ENCODE results near the gene ZNF484.
"Not testable (repeated sequence)": the region's sequence is repeated elsewhere in the genome, so short reads cannot be mapped to it uniquely, and the experiment has no call there.

ZNF484 gene

DNA sequence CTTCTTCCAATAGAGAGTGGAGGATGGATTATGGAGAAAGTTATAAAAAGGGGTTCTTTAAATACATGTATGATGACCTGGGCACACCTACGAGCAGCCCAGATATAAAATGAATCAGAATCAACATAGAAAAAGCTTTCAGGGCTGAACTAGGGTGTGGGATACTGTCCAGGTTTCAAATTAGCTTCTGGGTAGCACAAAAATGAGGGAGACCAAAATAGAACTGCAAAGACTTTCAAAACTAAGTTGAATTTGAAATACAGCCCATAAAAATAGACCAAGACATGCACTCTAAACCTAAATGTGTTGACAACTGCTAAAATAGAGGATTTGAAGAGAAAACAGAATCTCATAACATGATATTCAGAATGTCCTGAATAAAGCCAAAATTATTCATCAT, 17.0 kb downstream of the ZNF484 start:
- no peak for DNase-seq (ENCODE audit: low read depth)

DNA sequence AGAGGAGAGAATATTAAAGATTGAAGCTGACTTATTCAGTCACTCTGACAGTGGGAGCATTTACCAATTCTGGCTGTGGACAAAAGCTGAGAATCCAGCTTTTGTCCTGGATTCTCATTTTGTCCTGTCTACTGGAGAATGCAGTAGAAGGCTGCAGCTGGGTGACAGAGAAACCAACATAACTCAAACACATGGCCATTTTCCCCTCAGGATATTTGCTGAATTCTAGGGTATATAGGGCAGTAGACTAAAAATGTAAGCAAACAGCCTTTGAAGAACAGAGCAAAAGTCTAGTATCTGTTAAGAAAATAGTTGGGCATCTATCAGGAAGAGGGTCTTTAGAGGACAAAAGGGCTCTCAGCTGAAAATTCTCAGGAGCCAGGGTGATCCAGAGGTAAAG, 20.6 kb downstream of the ZNF484 start:
- DNase-seq (ENCODE audit: low read depth), result no peak

- no peak for DNase-seq (ENCODE audit: low read depth)
Observed at GRCh38 chr9:92853716-92854115, 24.1 kb downstream of the ZNF484 start.

DNA sequence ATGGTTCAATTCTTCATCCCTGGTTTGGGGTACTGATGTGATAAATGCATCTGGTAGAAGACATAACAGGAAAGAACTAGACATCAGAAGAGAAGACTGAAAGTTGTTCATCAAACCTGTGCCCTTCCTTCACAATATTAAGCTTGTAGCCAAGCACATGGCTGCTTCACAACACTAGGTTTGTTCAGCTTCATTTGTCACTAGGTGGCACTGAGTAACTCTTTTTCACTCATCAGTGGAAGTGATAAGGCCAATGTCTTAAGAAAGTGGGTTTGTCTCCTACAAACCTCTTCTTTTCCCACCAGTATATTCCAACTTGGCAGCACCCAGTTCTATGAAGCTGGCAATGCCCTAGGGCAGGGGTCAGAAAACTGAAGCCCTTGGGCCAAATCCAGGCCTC, 26.9 kb downstream of the ZNF484 start:
- no peak for DNase-seq (ENCODE audit: low read depth)

DNA sequence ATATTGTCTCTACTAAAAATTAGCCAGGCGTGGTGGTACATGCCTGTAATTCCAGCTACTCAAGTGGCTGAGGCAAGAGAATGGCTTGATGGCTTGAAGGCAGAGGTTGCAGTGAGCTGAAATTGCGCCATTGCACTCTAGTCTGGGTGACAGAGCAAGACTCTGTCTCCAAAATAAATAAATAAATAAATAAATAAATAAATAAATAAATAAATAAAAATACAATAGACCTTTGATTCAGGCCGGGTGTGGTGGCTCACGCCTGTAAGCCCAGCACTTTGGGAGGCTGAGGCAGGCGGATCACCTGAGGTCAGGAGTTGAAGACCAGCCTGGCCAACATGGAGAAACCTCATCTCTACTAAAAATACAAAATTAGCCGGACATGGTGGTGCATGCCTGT, 29.1 kb downstream of the ZNF484 start:
- DNase-seq (ENCODE audit: low read depth), result not testable (repeated sequence)

DNA sequence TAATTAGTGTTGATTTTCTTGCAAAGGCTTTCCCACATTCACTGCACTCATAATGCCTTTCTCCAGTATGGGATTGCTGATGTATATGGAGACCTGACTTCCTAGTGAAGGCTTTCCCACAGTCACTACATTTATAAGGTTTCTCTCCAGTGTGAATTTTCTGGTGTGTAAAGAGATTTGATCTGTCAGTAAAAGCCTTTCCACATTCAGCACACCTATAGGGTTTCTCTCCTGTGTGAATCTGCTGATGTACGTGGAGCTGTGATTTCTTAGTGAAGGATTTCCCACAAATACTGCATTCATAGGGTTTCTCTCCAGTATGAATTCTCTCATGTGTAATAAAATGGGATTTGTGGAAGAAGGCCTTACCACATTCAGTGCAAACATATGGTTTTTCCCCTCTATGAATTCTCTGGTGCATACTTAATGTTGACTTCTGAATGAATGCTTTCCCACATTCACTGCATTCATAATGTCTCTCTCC, 31.1 kb downstream of the ZNF484 start:
- no peak for DNase-seq (ENCODE audit: low read depth)

DNA sequence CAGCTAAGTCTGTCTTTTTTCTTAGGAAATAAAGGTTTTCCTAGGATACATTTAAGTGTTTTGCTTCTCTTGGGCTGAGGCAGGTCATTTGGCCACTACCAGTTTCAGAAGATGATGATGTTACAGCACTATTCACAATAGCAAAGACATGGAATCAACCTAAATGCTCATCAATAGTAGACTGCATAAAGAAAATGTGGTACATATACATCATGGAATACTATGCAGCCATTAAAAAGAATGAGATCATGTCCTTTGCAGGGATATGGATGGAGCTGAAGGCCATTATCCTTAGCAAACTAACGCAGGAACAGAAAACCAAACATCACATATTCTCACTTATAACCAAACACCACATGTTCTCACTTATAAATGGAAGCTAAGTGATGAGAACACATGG, 39.4 kb downstream of the ZNF484 start:
- not testable (repeated sequence) for DNase-seq (ENCODE audit: low read depth)

DNA sequence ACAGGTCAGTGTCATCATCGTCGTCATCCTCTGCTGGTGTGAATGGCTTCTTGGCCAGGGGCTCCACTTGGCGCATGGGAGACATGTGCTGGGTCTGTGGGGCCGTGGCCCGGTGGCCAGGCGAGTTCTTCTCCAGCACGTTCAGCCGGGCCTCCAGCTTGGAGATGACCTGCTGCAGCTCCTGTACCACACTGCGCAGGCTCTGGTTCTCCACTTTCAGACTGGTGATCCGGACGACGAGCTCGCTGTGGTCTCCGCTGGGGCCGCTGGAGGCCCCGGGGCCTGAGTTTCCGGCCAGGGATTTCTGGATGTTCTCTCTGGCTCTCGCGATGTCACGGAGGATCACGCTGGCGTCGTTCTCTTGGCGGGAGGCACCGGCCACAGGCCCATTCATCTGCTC, 40.6 kb downstream of the ZNF484 start:
- no peak for DNase-seq (ENCODE audit: low read depth)

GRCh38 chr9:92829420-92829819, 48.4 kb downstream of the ZNF484 start:
- no peak for DNase-seq (ENCODE audit: low read depth)

- not testable (repeated sequence) for DNase-seq (ENCODE audit: low read depth)
Observed at GRCh38 chr9:92825065-92825464, 52.8 kb downstream of the ZNF484 start.

GRCh38 chr9:92820964-92821363, 56.9 kb downstream of the ZNF484 start:
- no peak for DNase-seq (ENCODE audit: low read depth)

DNA sequence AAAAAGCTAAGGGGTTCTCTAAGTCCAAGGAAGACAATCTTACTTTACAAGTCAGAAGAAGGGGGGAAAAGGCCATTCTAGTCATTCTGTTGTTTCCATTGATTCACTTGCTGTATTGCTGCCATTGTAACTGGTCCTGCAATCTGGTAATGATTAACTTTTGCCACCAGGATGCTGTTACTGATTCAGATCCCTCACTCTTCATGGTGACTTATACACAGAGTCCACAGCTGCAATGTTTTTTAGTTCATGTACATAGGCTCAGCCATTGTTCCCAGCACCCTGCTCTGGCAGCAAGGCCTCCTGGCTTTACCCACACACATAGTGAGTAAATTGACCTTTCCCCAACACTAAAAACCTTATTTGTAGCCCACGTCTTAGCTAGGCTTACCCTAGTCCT, 57.9 kb downstream of the ZNF484 start:
- not testable (repeated sequence) for DNase-seq (ENCODE audit: low read depth)

DNA sequence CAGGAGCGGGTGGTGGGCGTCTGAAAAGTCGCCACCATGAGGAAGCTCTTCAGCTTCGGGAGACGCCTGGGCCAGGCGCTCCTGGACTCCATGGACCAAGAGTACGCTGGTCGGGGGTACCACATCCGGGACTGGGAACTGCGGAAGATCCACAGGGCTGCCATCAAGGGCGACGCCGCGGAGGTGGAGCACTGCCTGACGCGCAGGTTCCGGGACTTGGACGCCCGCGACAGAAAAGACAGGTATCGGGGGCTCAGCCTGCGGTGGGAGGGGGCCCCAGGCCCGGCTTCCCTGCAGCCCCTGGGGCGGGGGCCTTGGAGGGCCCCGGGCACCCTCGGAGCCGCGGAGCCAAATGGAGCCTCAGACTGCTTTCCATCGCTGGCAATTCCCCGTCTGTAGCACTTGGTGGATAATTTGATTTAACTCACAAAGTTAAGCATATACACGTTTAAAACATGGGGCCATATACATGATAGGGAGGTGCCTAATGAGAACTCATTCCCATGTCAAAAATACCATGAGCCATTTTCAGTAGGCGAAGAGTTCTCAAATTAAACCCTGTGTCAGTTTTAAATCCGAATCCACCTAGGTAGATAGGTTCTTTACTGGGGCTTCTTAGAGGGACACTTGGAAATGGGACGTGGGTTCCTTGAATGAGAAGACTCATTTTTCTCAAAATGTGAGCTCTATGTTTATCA, 68.1 kb downstream of the ZNF484 start:
- not testable (repeated sequence) for DNase-seq (ENCODE audit: low read depth)

DNA sequence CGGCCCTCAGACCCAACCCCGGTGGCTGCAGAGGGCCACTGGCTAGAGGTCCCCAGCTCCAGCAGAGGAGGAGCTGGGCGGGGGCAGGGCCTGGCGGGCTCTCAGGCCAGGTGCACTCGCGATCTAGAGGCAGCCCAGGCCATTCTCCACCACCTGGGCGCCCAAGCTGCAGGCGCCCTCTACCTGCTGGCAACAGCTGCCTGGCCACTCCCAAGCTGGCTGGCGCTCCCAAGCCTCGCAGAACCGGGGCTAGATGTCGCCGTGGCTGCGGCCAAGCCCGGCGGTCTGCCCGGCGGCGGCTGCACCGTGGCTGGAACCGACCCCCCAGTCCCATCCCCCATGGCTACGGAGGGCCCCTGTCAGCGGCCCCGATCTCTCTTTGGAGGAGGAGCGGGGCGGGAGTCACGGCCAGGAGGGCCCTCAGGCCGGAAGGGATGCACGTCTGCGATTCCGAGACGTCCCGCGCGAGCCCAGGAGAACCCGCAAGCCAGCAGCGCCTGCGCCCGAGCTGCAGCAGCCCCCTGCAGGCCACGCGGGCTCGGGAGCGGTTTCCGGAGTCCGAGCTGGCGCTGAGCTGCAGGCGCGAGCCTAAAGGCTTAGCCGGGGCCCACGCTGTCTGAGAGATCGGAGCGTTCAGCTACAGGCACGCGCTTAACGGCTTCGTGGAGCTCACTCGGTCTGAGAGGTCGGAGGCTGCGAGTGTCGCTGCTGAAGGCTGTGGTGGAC, 68.9 kb downstream of the ZNF484 start:
- DNase-seq (ENCODE audit: low read depth), result peak; percentile 61

DNA sequence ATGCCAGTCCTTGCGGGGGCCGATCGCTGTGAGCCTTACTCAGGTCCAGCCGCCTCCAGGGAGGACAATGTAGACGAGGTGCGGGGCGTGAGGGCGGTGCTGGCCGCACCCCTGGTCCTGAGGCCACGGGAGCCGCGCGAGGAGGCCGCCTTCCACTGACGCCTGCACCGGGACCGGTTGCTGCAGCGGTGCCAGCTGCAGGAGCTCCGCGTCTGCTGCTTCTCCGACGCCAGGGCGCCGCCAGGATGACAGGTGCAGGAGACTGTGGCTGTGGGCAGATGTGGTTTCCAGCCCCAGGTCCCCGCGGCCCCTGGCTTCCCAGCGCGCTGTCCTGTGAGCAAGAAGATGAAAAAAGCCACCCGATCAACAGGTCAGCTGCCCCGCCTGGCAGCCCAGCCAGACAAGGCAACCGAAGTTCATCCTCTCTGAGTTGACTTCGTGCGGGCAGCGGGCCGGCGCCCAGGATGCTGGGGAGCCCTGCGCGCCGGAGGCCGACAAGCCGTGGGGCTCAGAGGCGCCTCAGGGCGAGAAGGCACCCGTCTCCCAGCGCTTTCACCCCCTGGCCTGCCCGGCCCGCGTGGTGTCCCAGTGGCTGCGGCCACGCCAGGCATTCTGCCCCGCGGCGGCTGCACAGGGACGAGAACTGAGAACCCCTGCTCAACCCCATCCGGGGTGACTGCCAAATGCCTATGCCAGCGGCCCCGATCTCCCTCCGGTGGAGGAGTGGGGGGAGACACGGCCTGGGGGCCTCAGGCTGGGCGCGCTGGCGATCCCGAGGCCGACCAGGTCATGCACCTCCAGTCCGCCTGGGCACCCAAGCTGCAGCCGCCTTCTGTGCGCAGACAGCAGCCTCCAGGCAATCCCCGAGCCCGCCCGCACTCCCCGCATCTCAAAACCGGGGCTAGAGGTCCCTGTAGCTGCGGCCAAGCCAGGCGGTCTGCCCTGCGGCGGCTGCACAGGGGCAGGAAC, 69.8 kb downstream of the ZNF484 start:
- DNase-seq (ENCODE audit: low read depth), result no peak

GRCh38 chr9:92807031-92807756, 70.6 kb downstream of the ZNF484 start:
- DNase-seq (ENCODE audit: low read depth), result no peak

DNA sequence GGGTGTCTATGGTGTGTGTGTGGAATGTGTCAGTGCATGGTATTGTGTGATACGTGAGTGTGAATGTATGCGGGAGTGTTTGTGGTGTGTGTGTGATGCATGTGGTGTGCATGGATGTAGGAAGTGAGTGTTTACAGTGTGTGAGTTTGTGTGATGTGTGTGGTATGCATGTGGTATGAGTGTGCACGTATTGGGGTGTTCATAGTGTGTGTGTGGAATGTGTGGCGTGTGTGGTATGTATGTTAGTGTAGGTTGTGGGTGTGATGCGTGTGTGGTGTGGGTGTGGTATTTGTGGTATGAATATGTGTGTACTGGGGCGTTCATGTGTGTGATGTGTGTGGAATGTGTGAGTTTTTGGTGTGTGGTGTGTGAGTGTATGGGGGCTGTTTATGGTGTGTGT, 73.1 kb downstream of the ZNF484 start:
- DNase-seq (ENCODE audit: low read depth), result no peak

DNA sequence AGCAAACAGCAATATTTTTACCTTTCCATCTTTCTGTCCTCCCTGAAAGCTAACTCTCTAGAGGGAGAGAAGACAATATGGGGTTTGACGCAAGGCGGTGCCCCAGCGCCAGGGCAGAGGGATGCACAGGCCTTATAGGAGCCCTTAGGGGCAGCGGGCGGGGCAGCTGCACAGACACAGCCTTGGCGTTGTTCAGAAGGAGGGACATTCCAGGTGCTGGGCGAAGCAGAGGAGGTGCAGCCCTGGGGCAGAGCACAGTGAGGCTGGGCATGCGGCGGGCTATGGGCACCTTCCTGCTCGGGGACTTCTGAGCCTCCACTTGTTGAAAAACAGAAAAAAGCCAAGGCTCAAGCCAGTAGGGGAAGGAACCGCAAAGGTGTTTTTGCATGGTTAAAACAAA, 79.5 kb downstream of the ZNF484 start:
- no peak for DNase-seq (ENCODE audit: low read depth)

DNA sequence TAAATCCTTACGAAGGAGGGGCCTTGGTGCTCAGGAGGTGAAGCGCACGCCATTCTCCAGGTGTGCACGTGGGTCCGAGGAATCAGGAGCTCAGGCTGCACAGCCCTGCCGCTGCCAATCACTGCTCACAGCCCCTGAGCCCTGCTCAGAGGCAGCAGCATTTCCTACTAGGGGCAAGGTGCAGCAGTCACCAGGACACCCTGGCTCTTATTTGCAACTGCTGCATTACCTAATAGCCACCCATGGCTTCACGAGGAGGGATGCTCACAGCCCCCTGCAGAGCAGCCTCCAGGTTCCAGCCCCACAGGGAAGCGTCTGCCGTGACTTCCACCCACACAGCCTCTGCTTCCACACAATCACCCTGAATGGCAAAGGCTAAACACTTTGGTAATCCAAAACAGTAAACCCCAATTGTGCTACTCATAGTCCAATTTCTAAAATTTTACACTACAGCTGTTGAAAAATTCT, 81.5 kb downstream of the ZNF484 start:
- not testable (repeated sequence) for DNase-seq (ENCODE audit: low read depth)

DNA sequence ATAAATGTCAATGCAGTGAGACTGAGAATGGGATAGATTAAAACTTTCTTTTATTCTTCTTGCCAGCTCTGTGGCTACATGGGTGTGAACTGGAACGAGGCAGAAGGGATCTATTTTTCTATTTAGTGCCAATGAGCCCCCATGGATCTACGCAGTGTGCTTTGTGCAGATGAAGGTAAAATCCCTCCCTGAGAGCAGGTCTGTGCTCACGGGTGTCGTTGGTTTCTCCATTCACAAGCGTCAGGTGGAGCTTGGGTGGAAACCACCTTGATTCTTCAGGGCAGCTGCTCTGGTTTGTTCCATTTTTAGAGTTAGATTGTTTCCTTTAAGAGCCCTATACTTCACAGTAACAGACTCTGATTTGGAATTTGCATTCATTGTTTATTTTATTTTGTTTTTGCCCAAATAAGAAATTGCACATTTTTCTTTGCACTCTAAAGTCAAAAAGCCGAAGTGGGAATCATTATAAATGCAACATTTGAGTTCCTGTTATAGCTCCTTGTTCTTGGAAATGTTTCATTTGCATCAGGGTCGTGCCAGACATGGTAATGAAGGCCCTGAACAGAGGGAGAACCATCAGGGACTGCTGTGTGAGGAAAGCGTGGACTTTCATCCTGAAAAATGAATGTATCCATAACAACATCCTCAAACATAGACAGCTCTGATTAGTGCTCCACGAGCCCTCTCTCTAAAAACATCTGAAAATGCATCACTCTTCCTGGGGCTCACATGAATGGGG, 82.1 kb downstream of the ZNF484 start:
- no peak for DNase-seq (ENCODE audit: low read depth)
